Epithelial cell of esophagus (primary cell): Measurements from ENCODE around the gene TGOLN2.

ENCODE experiments used
- DNase-seq: peaks from one replicate; pipeline ENCODE4 v3.0.0; 2010; ENCODE audit warnings: low read depth
- H3K4me3 ChIP-seq: 2 replicates; pipeline ENCODE4 v1.5.1; 2011; ENCODE audit warnings: mild to moderate bottlenecking, low read length, control low read depth
- TF ChIP-seq, protein P1 (sequence below): IDR thresholded peaks from 2 replicates; pipeline ENCODE4 v1.5.1; 2011; ENCODE audit warnings: low read depth, mild to moderate bottlenecking, low read length, control low read depth, inconsistent platforms; ENCODE audit not compliant: insufficient read depth; ENCODE audit errors: missing control alignments

Gene TGOLN2

DNA sequence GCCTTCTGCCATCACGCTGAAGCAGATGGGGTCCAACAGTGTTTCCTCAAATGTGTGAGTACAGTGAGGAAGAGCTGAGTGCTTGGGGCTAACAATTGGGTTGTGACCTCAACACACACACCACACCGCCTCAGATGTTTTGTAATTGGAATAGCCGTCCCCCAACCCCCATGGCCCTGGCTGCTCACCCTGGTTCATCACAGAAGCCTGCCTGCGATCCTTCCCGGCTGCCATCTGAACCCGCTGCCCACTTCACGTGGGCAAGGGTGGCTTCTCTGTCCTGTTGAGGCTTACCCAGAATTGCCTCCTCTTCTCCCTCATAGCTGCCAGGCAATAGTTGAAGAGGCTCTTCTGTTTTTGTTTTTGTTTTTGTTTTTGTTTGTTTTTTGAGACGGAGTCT is 44.1 kb downstream of the TGOLN2 start:
- TF ChIP-seq, protein P1, sequence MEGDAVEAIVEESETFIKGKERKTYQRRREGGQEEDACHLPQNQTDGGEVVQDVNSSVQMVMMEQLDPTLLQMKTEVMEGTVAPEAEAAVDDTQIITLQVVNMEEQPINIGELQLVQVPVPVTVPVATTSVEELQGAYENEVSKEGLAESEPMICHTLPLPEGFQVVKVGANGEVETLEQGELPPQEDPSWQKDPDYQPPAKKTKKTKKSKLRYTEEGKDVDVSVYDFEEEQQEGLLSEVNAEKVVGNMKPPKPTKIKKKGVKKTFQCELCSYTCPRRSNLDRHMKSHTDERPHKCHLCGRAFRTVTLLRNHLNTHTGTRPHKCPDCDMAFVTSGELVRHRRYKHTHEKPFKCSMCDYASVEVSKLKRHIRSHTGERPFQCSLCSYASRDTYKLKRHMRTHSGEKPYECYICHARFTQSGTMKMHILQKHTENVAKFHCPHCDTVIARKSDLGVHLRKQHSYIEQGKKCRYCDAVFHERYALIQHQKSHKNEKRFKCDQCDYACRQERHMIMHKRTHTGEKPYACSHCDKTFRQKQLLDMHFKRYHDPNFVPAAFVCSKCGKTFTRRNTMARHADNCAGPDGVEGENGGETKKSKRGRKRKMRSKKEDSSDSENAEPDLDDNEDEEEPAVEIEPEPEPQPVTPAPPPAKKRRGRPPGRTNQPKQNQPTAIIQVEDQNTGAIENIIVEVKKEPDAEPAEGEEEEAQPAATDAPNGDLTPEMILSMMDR = no peak
- no peak overlapping the region for H3K4me3 ChIP-seq
- no peak for DNase-seq

DNA sequence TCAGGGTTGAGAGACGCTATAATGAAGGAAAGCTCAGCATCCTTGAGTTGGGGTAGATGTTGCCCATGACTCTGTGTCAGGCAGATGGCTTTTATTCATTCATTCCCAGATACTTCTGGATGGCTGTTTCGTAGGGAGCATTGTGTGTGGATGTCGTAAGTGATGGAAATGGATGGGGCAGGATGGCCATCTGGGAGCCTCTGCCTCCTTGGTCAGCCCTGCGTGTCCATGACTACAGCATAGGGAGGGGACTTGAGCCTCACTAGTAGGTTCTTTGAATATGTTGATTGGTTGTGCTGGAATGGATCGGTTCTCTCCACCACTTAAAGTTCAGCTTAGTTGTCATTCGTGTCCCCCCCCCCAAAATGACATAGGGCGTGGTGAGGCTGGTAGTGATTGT is 44.9 kb downstream of the TGOLN2 start:
- H3K4me3 ChIP-seq = no peak overlapping the region
- TF ChIP-seq, protein P1 = no peak
- no peak for DNase-seq

DNA sequence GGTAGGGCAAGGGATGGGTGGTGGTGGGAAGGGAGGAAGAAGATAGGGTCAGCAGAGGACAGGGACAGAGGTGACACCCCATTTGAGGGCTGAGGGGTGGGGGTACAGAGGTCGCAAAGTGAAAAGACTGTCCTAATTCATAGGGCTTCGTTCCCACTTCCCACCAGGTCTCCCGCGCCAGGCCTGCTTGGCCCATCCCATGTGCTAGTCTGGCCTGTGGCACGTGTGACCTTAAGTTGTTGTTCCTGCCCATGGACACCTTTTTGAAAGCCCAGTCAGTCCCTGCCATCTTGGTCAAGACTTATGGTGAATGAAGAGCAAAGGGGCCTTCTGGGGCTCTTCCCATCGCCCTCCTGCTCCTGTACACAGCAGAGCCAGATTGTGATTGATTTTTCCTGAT is 46.2 kb downstream of the TGOLN2 start:
- no peak overlapping the region for H3K4me3 ChIP-seq
- no peak for DNase-seq

GRCh38 chr2:85278361-85278760 is 49.4 kb downstream of the TGOLN2 start:
- TF ChIP-seq, protein P1 = no peak
- H3K4me3 ChIP-seq = no peak overlapping the region
- peak; percentile 37 for DNase-seq

More for the DNA sequence above, 46.2 kb downstream of the TGOLN2 start:
- TF ChIP-seq, protein P1 = no peak

DNA sequence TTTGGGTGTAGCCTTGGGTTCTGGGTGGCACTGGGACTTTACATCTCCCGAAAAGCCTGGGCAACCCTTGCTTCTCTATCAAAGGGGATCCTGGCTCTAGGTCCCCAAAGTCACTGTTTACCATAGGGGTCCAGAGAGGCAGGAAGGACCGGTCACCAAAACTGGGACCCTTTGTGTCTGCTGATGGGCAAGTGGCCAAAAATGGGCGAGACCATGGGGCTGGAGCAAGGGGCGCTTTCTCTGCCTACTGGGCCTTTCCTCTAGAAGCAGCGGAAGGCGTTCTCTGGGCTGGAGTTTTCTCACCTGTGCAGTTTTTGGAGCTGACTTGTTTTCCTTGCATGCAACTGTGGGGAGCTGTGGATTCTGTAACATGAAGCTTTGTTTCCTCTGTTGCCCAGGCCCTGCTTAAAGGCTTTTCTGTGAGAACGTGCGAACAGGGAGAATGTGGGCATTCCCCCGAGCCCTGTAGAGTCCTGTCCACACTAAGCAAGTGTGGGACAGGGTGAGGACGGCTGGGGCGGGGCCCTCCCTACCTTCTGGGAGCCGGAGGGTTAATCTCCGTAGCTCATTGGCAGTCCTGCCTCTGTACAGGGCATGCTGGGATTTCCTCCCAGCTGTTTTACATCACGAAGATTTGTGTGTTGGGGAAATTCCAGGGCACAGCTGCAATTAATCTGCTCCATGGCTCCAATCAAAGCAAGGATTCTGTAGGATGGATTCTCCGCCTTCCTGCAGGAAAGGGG is 50.2 kb downstream of the TGOLN2 start:
- H3K4me3 ChIP-seq = no peak overlapping the region
- TF ChIP-seq, protein P1 = no peak
- DNase-seq = peak; percentile 89

DNA sequence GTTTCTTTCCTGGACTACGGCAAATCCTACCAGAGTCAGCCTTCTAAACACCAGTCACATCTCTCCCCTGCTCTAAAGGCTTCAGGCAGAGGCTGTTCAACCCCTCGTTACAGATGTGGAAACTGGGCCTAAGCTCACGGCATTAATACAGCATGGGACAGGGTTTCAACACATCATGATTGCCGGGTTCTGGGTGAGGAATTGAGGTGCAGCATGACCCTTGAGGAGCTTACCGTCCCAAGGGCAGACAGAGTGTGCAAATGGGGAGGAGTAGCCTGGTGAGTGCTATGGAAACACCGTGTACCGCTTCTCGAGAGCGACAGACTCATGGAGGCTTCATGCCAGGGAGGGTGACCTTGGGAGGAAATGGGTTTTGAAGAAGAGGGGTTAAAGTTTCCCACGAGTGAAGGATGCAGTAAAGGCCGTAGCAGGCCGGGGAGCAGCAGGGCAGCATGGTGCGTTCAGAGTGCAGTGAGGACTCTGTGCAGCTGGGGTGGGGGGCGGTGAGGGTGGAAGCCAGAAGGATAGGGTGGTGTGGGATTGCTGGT is 51.1 kb downstream of the TGOLN2 start:
- no peak overlapping the region for H3K4me3 ChIP-seq
- DNase-seq = no peak
- TF ChIP-seq, protein P1 = no peak

DNA sequence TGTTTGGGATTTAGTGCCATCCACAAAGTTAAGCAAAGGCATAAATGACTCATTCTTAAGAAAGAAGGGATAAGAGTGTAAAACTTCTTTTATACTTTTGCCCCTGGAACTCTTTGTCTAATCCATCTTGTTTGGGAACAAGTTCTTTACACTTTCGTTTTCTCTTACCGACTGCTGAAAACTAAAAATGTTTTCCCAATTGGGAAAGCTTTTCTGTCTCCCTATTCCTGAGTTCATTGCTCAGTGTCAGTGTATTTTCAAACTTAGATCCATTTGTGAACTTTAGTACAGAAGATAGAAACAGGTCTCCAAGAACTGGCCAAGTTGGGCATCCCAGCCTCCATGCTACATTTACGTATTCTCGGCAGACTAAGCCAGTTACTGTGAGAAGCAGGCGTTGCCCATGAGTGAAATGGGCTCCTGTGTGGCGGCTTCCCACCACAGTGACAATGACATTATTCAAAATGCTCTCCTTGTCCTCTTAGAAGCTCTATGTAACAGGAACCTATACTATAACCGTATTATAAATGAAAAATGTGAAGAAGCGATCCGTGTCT is 51.7 kb downstream of the TGOLN2 start:
- no peak overlapping the region for H3K4me3 ChIP-seq
- TF ChIP-seq, protein P1 = no peak
- no peak for DNase-seq
